Liver (tissue), 9 donors: Measurements from ENCODE around the gene ASXL1. TPM values are rescaled to one million over a fixed set of nuclear protein-coding genes. Genes with fewer than 3 reads are reported as not detected.

Experiments used
- DNase-seq: peaks from one replicate; pipeline ENCODE4 v3.0.0-alpha.2; 2017; ENCODE audit warnings: low spot score
- H3K27ac ChIP-seq, 2 donors: one replicate each; pipeline ENCODE4 v1.7.0; 2013; ENCODE audit warnings: inconsistent platforms in 2 of 2, low read length in 2 of 2, control low read depth in 1 of 2, low read depth in 1 of 2, mild to moderate bottlenecking in 1 of 2
- H3K27me3 ChIP-seq, 4 donors: one replicate each; pipeline versions ENCODE4 v1.6.1 to v1.7.0; 2013; ENCODE audit warnings: low read length in 3 of 4, inconsistent platforms in 1 of 4, mild to moderate bottlenecking in 1 of 4, moderate library complexity in 1 of 4; ENCODE audit not compliant: control insufficient read depth in 4 of 4, insufficient read depth in 4 of 4
- H3K36me3 ChIP-seq, 4 donors: one replicate each; pipeline versions ENCODE4 v1.6.1 to v1.7.0; 2013; ENCODE audit warnings: low read length in 3 of 4, mild to moderate bottlenecking in 3 of 4, low read depth in 1 of 4, moderate library complexity in 1 of 4; ENCODE audit not compliant: control insufficient read depth in 4 of 4, insufficient read depth in 3 of 4
- H3K4me1 ChIP-seq, 4 donors: one replicate each; pipeline versions ENCODE4 v1.6.1 to v1.7.0; 2013; ENCODE audit warnings: low read length in 3 of 4, mild to moderate bottlenecking in 3 of 4, moderate library complexity in 1 of 4; ENCODE audit not compliant: control insufficient read depth in 4 of 4, insufficient read depth in 4 of 4
- H3K4me3 ChIP-seq, 3 donors: one replicate each; pipeline versions ENCODE4 v1.6.1 to v1.7.0; 2013; ENCODE audit warnings: low read length in 3 of 3, control low read depth in 1 of 3, low read depth in 1 of 3, mild to moderate bottlenecking in 1 of 3
- H3K9ac ChIP-seq, 2 donors: one replicate each; pipeline ENCODE4 v1.7.0; 2013; ENCODE audit warnings: low read length in 2 of 2, mild to moderate bottlenecking in 2 of 2, moderate library complexity in 2 of 2, control low read depth in 1 of 2, low read depth in 1 of 2
- H3K9me3 ChIP-seq, 4 donors: one replicate each; pipeline versions ENCODE4 v1.6.1 to v1.7.0; 2013; ENCODE audit warnings: low read length in 3 of 4; ENCODE audit not compliant: control insufficient read depth in 4 of 4
- CTCF ChIP-seq: fragments of 150-350 bp; IDR thresholded peaks from 2 replicates; pipeline ENCODE4 v1.5.1; 2017; ENCODE audit warnings: improper control_type of control experiment, low read depth, low read length; ENCODE audit not compliant: missing input control
- EGR1 ChIP-seq, 2 donors: IDR thresholded peaks; 2 replicates each; pipeline ENCODE4 v1.6.1; 2016 to 2018; ENCODE audit warnings: antibody characterized with exemption in 2 of 2, low read depth in 2 of 2
- FOXA1 ChIP-seq: IDR thresholded peaks from 2 replicates; pipeline ENCODE4 v1.6.1; 2016; ENCODE audit warnings: antibody characterized with exemption
- FOXA2 ChIP-seq: IDR thresholded peaks from 2 replicates; pipeline ENCODE4 v1.6.1; 2016; ENCODE audit warnings: antibody characterized with exemption
- GABPA ChIP-seq, 2 donors: IDR thresholded peaks in 1 of 2; conservative IDR thresholded peaks in 1 of 2; 2 replicates each; pipeline ENCODE4 v1.6.1; 2016; ENCODE audit warnings: antibody characterized with exemption in 2 of 2, mild to moderate bottlenecking in 1 of 2, moderate library complexity in 1 of 2
- HNF4G ChIP-seq: IDR thresholded peaks from 2 replicates; pipeline ENCODE4 v1.6.1; 2016; ENCODE audit warnings: antibody characterized with exemption
- JUND ChIP-seq, 2 donors: IDR thresholded peaks; 2 replicates each; pipeline ENCODE4 v1.6.1; 2016; ENCODE audit warnings: antibody characterized with exemption in 2 of 2
- MAX ChIP-seq: IDR thresholded peaks from 2 replicates; pipeline ENCODE4 v1.6.1; 2016; ENCODE audit warnings: antibody characterized with exemption
- NR2F2 ChIP-seq: IDR thresholded peaks from 2 replicates; pipeline ENCODE4 v1.6.1; 2016; ENCODE audit warnings: antibody characterized with exemption
- RAD21 ChIP-seq, 2 donors: IDR thresholded peaks; 2 replicates each; pipeline ENCODE4 v1.6.1; 2016; ENCODE audit warnings: antibody characterized with exemption in 2 of 2, mild to moderate bottlenecking in 2 of 2
- REST ChIP-seq: IDR thresholded peaks from 2 replicates; pipeline ENCODE4 v1.6.1; 2016; ENCODE audit warnings: antibody characterized with exemption, mild to moderate bottlenecking
- RXRA ChIP-seq, 2 donors: IDR thresholded peaks; 2 replicates each; pipeline ENCODE4 v1.6.1; 2017 to 2018; ENCODE audit warnings: antibody characterized with exemption in 2 of 2, mild to moderate bottlenecking in 1 of 2
- TAF1 ChIP-seq: conservative IDR thresholded peaks from 2 replicates; pipeline ENCODE4 v1.6.1; 2016; ENCODE audit warnings: antibody characterized with exemption, mild to moderate bottlenecking
- YY1 ChIP-seq: IDR thresholded peaks from 2 replicates; pipeline ENCODE4 v1.6.1; 2016; ENCODE audit warnings: antibody characterized with exemption, mild to moderate bottlenecking
- ZBTB33 ChIP-seq: IDR thresholded peaks from 2 replicates; pipeline ENCODE4 v1.6.1; 2016; ENCODE audit warnings: antibody characterized with exemption
- WGBS: extraction: QIAGEN DNeasy Blood & Tissue Kit; methylation state at CpG from one replicate; pipeline ENCODE4 v1.1.7; 2013; 5-methylcytosine and 5-hydroxymethylcytosine counted together
- polyA plus RNA-seq, 2 donors: library from polyadenylated mRNA; stranded (reverse) in 1 of 2; unstranded in 1 of 2; fragments of 200-250 nt in 1 of 2; fragments of >200 nt in 1 of 2; fragmentation: Nextera tagmentation in 1 of 2; extraction: Ambion mirVana in 1 of 2; gene quantifications; one replicate each; pipeline versions ENCODE4 v1.2.1 to v1.2.3, GENCODE V29; 2013 to 2015
- total RNA-seq, 2 donors: library from RNA; depleted of rRNA; stranded (reverse); fragments of >200 nt; gene quantifications; one replicate each; pipeline ENCODE4 v1.2.3, GENCODE V29; 2014
- donor health status: healthy.
- donor health status: healthy.
- donor health status: healthy.
- donor health status: healthy.
- donor health status: healthy.

Gene ASXL1
- total and polyA plus RNA-seq, 4 donors = 13.4 to 61.3 (median 24.5) TPM

- Histone ChIP-seq H3K4me3 (no peak overlapping the region), H3K36me3 (peaks cover 0 to 6% (median 2%) of the 10 kb centered on the region in 4 donors), H3K27me3 (no peaks in the 10 kb centered on the region), H3K9me3 (no peaks in the 10 kb centered on the region), H3K27ac (no peak overlapping the region), H3K9ac (no peak overlapping the region), H3K4me1 (peaks cover 0 to 4% (median 2%) of the 10 kb centered on the region in 4 donors)
- TF ChIP-seq EGR1 (IDR thresholded peaks at IDR 0.05; ENCODE audit: low read depth in 2 of 2) = no peak
- TF ChIP-seq REST = no peak
- TF ChIP-seq CTCF = no peak
- 77% methylated on average over 3 of the region's 3 CpGs for WGBS
- no peak for DNase-seq
Observed at GRCh38 chr20:32385541-32385940, 27.4 kb downstream of the ASXL1 start.

GRCh38 chr20:32386091-32386490 lies 28.0 kb downstream of the ASXL1 start:
- H3K27me3 ChIP-seq = no peaks in the 10 kb centered on the region
- H3K9me3 ChIP-seq = no peaks in the 10 kb centered on the region
- WGBS = 87% methylated on average over 1 of the region's 1 CpG
- DNase-seq = no peak
- H3K9ac ChIP-seq = no peak overlapping the region
- no peak overlapping the region for H3K27ac ChIP-seq
- no peak overlapping the region for H3K4me3 ChIP-seq
- peaks cover 0 to 4% (median 2%) of the 10 kb centered on the region in 4 donors for H3K4me1 ChIP-seq
- TF ChIP-seq TAF1 = no peak
- no peak for TF ChIP-seq HNF4G
- TF ChIP-seq RXRA (IDR thresholded peaks at IDR 0.05) = no peak
- no peak for TF ChIP-seq CTCF
- peaks cover 0 to 10% (median under 1%) of the 10 kb centered on the region in 4 donors for H3K36me3 ChIP-seq

GRCh38 chr20:32387252-32387651 lies 29.1 kb downstream of the ASXL1 start:
- peaks cover 0 to 4% (median 2%) of the 10 kb centered on the region in 4 donors for H3K4me1 ChIP-seq
- H3K36me3 ChIP-seq = peaks cover 0 to 13% (median 4%) of the 10 kb centered on the region in 4 donors
- WGBS = 85% methylated on average over 2 of the region's 2 CpGs
- H3K4me3 ChIP-seq = no peak overlapping the region
- no peaks in the 10 kb centered on the region for H3K9me3 ChIP-seq
- no peak overlapping the region for H3K27ac ChIP-seq
- no peaks in the 10 kb centered on the region for H3K27me3 ChIP-seq
- no peak for DNase-seq
- no peak overlapping the region for H3K9ac ChIP-seq
- TF ChIP-seq CTCF = no peak
- no peak for TF ChIP-seq RAD21 (IDR thresholded peaks at IDR 0.05)
- no peak for TF ChIP-seq ZBTB33
- TF ChIP-seq GABPA (IDR thresholded peaks at IDR 0.05 in 1 of 2, conservative IDR thresholded peaks at IDR 0.05 in 1 of 2) = no peak
- no peak for TF ChIP-seq JUND (IDR thresholded peaks at IDR 0.05)
- no peak for TF ChIP-seq TAF1
- no peak for TF ChIP-seq EGR1 (IDR thresholded peaks at IDR 0.05; ENCODE audit: low read depth in 2 of 2)
- no peak for TF ChIP-seq FOXA2
- TF ChIP-seq HNF4G = no peak
- TF ChIP-seq RXRA (IDR thresholded peaks at IDR 0.05) = no peak
- TF ChIP-seq MAX = no peak
- TF ChIP-seq FOXA1 = no peak
- no peak for TF ChIP-seq NR2F2
- TF ChIP-seq YY1 = no peak
